ENCODE measurements around the gene C16orf96.

Gene C16orf96

DNA sequence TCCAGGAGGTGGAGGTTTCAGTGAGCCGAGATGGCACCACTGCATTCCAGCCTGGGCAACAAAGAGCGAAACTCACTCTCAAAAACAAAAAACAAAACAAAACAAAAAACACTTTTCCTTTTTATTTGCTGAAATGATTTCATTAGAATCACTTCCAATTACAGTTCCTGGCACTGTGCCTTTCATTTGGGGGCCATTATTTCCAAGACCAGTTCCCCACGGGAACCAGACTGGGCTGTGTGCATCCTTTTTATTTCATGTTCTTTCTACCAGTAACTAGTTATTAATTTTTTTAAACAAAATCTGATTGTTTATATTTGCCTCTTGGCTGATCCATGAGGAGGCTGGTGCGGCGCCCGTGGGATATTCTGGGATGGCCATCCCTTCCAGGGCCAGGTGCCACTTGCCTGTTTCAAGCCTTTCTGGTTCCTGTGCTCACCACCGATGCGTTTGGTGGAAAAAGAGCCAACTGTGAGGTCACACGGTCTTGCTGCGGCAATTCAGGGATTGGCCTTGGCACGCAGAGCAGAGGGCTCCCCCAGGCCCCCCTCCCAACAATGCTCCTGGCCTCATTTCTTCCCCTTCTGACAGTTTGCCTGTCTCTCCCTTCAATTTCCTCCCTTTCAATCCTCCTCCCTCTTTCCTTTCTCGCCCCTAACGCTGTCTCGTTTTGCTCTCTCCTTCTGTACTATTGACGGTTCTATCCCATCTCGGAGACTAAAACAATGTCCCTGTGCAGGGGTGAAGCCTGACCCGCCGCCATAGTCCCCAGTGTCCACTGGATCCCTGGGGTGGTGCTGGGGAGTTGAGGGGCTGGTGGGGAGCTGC, 45.1 kb downstream of the C16orf96 start:
- DNase-seq (ENCODE audit: low read depth): no peak

DNA sequence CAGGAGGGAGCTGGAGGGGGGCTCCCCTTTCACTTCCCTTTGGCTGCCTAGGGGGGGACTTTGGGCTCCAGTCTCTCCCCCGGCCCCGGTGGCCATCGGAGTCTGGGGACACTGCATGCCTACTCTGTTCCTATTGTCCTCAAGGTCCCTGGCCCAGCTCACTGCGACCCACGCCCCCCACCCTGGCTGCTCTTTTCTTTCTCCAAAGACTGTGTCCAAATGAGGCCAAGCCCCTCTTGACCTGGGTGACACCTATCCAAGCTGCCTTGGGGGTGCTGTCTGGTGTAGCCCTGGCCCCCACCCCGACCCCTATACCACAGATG, 45.7 kb downstream of the C16orf96 start:
- DNase-seq (ENCODE audit: low read depth): no peak

DNA sequence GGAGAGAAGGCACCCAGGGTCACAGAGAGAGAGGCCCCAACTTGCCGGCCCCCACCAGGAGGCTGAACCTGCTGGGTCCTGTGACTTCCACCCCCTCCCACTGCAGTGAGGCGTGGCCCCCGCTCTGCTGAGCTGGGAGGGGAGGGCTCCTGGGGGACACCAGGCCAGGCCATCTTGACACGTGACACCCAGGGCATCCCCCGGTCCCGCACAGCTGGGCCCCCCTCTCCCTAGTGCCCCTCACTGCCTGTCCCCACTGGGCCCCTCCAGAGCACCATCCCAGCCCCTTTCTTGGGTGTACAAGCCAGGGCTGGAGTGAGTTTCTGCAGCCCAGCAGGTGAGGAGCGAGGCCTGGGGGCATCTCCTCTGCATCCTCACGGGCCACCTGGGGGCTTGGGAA, 46.2 kb downstream of the C16orf96 start:
- DNase-seq (ENCODE audit: low read depth): no peak

DNA sequence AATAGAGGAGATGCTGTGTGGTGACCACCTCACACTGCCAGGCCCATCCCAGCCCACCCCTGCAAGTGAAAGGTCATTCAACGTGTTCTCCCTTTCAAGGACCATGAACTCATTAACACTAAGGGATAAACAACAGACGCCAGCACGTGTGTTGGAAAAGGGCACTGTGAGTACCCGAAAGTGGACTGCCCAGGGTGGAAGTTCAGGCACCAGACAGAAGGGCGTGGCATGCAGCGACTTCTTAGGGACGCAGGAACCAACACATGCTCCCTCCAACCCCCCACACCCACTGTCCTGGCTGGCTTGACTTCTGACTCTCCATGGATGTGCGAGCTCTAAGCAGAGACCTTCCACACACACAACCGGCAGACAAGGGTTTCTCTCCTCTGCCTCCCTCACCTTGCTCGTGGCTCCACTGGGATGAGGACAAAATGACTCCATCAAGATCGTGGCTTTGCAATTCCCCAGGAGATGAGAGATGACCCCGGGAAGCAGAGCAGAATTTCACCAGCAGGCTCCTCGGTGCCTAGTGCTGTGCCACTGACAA, 47.6 kb downstream of the C16orf96 start:
- no peak for DNase-seq (ENCODE audit: low read depth)

DNA sequence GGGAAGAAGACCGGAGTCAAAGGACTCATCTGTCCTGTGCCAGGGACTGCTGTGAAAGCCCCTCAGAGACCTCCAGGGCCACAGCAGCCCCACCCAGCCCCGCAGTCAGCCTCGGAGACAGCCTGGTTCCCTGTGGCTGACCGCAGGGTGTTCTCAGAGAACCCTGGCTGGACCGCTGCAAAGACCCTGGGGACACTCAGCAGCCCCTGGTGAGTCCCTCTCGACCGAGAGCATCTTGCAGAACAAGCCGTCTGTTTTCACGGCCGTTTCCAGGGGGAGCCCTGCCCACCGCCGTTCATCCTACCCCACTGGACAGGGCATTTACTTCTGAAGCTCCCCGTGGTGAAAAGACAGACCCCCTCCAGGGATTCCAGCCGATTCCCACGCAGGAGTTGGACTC, 48.3 kb downstream of the C16orf96 start:
- no peak for DNase-seq (ENCODE audit: low read depth)

DNA sequence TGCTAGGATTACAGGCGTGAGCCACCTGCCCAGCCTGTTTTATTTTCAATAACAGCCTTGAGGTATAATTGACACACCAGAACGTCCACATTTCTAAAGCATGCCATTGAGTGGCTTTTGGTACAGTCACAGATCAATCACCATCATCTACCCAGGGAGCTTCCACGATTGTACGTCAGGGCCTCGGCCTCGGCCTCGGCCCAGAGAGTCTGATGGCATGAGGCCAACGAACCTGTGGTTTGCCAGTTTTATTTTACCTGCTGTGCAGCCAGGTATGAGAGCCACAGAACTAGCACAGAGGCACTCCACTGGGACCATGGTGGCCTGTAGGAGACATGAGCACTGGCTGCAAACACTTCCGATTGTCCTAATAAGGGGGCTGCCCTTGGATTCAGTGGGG, 50.2 kb downstream of the C16orf96 start:
- DNase-seq (ENCODE audit: low read depth): no peak

DNA sequence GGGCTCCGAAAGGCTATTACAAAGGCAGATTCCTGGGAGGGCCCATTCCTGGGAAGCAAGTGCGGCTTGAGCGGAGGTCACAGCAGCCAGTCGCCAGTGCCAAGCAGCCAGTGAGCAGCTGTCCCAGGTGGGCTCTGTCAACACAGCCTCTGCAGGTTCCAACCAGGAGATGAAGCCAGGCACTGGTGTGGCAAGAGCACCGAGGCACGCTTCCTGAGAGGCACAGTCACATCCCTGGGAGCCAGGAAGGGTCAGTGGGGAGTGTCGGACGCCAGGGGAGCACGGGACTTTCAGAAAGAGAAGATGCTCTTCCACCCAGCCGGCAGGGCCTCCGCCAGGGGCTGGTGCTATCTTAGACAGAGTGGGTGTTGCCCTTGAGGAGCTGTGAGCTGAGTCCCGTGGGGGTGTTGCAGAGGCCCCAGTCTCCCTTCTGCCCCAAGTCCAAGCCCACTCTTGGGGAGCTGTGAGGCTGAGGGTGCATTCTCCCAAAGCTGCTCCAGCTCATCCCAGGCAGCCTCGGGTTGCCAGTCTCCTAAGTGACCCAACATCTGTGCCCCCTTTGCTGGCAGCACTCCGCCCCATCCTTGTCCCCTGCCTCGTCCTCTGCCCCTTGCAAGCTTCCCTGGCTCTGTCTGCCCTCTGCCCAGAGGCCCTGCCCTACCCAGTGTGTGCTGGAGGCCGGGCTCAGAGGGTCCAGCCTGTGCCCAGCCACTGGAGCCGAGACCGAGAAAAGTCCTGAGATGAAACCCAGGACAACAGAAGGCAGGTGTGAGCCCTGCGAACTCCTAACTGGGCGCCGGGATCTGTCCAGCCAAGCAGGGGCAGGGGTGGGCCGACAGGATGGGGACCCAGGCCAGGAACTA, 51.9 kb downstream of the C16orf96 start:
- DNase-seq (ENCODE audit: low read depth): no peak

DNA sequence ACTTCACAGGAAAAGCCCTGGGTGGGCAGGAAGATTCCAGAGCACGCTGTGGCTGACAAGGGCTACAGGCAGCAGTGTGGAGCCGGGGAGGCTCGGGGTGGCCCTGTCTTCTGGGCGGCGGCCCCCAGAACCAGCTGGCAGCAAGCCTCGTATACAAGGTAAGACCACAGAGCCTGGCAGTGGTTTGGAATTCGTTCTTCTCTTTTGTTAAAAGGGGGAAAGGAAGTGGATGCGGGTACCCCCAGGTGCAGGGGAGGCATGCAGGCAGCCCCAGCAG, 52.5 kb downstream of the C16orf96 start:
- no peak for DNase-seq (ENCODE audit: low read depth)

DNA sequence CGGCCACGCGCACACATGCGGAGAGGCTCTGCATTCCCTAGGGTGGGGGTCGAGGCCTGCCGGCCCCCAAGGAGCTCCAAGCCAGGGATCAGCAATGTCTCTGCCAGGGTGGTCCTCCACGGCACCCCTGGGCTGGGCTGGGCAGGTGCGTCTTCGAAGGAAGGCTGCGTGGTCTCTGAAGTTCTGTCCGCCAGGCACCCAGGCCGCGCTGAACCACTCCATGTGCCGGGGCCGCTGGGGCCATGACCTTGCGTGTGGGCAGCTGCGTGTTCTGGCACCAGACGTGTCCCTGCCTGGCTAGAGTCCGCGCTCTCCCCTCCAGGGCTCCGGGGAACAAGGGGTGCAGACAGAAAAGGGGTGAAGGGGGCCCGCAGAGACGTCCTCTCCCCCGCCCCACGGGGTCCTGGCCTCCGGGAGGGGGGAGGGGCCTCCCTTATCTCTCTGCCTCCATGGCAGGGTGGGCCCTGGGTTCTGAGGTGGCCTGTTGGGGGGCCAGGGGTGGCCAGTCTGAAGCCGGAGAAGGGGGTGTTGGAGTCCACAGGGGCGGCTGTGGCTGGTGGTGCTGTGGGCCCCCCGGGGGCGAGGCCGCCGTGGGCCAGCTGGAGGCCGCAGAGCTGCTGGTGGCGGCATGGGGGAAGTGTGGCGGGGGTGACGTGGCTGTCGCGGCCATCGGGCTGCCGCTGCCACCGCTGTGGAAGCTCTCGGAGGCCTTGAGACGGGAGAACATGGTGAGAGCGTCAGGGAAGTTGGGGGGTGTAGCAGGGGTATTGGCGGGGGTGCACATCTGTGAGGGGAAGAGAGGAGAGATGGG, 53.3 kb downstream of the C16orf96 start:
- DNase-seq (ENCODE audit: low read depth): no peak

DNA sequence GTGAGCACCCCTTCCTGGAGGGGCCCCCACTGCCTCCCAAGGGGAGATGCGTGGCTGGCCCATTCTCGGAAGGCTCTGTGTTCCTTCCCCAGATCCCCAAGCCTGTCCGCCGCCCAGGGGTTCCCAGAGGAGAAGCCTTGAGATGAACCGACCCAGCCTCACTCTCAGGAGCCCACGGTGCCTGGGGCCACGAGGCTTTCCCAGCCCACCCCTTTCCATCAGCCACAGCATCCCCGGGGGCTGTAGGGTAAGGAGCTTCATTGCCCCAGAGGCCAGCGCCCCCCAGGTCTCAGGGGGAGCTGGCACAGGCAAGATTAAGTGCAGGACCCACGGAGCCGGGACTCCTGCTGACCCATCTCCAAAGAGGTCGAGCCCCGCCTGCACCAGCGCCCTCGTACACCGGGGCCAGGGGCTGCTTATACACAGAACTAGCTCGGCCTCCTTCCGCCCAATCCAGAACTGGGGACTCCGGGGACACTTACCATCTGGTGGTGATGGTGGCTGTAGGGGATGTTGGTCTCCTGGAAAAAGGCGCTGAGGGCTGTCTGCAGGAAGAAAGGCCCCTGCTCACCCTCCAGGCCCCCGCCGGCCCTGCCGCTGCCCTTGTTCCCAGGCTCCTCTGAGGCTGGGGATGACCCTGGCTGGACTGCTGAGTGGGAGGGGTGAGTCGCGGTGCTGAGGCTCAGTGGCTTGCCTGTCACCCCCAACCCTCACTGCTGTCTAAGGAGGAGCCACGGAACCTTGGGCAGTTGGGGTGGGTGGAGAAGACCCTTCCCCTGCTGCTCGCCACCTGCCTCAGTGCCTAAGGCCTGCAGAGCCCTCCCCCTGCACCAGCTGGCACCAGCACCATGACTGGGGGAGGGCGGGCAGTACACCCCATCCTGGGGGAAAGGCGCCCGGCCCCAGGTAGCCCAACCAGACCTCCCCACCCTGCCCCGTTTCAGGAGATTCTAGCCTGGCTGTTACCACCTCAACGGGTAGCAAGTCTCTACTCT, 54.2 kb downstream of the C16orf96 start:
- DNase-seq (ENCODE audit: low read depth): no peak

DNA sequence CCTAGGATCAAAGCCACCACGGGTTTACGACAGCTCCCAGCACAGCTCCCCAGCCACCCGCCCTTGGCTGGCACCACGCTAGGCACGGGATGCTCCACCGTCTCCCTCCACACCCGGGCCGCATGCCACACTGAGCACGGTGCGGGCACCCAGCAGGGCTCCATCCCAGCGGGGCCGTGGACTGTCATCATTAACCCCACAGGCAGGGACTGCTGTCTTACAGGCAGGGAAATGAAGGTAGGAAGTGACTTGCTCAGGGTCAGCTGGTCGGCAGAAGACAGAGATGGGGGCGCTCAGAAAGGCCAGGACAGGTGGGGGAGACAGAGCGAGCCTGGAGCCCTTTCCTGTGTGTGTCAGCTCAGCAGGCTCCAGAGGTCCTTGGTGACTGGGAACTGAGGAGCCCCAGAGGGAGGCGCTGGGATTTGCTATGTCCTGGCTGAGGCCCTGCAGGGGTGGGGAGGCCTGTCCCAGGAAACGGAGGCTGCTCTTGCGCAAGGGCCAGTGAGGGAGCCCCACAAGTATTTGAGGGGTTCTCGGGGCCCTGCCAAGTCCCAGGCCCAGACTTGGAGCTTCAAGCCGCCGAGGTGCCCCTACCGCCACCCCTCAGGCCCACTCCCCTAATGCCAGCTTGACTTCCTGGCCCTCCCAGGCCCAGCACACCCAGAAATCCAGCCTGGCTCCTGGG, 55.3 kb downstream of the C16orf96 start:
- DNase-seq (ENCODE audit: low read depth): no peak

DNA sequence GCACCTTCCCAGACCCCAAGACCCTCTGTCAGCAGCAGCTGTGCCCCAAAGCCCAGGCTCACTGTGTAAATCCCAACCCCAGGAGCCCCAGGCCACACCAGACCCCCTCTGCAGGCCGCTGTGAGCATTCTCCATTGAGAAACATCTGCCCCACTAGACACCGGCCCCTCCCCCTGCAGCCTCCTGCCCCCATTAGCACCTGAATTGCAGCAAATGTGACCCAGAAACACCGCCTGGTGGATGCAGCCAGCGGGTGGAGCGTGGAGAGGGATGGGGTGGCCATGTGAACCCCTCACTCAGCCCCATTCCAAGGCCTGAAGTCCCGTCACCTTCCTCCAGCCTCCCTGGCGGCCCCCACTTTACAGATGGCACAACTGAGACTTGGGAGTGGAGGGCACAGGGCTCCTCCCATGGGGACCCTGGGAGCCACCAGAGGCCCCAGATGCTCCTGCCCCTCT, 56.4 kb downstream of the C16orf96 start:
- no peak for DNase-seq (ENCODE audit: low read depth)

DNA sequence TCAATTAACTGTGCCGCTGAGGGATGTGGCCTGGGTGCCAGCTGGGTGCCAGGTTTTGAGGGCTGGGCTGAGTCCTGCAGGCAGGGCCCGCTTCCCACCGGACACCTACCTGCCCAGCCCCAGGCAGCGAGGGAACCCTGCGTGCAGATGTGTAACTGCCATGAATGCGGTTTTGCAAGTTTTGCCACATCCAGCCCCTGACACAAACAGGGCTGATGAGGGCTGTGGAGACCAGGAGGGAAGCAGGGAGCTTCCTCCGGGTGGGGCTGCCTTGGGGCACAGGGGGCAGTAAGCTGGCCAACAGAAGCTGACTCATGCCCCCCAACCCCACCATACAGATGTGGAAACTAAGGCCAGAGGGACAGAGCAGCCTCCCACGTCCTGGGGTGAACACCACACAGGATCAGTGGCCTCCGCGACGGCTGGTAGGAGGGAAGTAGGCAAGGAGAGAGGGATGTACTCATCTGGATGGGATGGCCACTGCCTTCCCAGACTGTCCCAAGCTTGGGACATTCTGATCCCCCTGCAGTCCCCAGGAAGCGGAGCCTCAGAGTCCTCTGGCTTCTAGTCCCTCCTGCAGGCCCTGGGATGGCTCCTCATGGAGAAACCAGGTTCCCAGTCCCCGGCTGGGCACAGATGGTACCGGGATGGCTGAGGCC, 57.0 kb downstream of the C16orf96 start:
- no peak for DNase-seq (ENCODE audit: low read depth)

DNA sequence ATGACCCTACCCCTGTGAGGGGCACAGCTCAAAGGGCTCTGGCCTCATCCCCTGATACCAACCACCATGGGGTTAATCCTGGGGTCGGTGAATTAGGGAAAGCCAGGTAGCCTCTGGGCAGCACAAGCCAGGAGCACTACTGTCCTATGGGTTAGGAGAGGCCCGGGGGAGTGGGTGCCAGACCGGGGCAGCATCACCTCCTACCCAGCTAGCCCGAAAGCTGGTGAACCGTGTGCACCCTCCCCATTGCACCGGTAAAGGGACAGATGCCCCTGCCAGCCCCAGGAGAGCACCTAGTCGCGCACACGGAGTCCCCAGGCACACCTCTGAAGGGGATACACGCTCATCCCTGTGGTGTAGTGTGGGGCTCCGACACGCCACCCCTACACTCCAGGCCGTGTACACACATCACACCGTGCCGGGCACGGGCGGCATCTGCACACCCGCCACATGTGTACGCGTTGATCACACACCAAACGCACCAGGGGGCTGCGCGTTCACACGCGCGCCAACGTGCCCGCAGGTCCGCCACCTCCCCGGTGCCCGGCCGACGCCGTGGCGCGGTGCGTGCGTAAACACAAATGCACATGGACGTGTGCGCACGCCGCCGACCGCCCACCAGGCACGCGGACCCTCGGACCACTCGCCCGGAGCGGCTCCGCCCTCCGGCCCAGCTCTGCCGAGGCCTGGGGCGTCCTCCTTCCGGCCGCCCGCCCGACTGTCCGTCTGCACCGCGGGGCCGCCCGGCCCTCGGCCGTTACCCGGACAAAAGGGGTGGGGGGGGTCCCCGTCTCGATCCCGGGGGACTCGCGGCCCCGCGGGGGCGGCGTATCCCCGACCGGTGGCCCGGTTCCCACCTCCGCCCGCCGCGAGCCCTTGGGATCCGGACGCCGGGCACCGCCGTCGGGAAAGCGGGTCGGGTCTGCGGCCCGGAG, 57.8 kb downstream of the C16orf96 start:
- DNase-seq (ENCODE audit: low read depth): no peak

DNA sequence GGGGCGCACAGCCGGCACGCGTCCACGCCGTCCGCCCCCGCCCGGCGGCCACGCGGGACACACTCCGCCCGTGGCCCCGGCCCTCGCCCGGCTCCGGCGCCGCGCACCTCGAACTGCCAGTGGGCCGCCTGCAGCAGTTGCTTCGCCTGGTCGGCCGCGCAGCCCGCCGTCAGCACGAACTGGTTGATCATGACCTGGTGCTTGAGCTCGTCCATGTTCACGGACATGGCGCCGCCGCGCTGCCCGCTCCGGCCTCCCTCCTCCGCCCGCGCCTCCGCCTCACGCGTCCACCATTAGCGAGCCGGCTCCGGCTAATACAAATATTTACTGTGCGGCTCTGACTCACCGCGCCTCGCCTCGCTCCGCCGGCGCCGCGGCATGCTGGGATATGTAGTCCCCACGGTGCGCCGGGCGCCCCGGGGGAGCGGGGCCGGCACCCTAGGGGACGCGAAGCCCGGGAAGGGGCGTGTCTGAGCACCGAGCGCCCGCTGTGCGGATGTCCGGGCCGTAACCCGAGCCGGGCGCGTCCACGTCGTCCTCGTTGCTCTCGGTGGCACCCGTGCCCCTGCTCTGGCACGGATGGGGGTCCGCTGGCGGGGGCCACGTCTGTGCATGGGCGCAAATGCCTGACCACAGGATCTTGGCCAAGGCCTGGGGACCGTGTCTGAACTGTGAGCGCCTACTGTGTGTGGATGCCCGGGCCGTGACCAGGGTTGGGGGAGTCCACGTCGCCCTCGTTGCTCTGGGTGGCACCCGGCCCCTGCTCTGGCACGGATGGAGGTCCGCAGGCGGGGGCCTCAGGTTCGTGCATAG, 58.6 kb downstream of the C16orf96 start, which contains the start of gene UBALD1:
TSS of gene UBALD1 (minus strand) at position 318 of the 813 bp plus-strand sequence. CDS start at position 227, 91 bp downstream.
- DNase-seq (ENCODE audit: low read depth): peak; percentile 49

DNA sequence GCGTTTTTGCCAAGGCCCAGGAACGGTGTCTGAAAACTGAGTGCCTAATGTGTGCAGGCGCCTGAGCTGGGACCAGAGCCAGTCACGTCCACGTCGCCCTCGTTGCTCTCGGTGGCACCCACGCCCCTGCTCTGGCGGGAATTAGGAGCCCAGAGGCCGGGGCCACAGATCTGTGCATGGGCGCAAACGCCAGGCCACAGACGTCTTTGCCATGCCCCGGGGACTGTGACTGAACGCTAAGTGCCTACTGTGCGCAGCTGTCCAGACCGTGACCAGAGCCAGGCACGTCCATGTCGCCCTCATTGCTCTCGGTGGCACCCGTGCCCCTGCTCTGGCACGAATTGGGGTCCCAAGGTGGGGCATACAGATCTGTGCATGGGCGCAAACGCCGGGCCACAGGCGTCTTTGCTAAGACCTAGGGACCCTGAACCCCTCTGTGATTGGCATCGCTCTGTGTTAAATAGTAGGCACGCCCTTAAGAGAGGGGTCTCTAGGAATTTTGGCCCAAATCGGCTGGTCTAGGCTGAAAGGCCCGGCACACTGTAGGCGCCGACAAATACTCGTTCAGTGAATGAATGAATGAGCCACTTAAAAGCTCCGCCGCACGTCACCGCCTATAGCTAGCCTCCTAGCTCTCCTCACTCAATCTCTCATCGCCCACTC, 59.4 kb downstream of the C16orf96 start:
- no peak for DNase-seq (ENCODE audit: low read depth)
